ENCODE results near the gene MBNL2. TPM values are rescaled to one million over a fixed set of nuclear protein-coding genes. Genes with fewer than 3 reads are reported as not detected.

MBNL2 gene
- total and polyA plus RNA-seq, 2 of the 13 experiments (the other 11 are each of a cell fraction or from before 2014, with no cell fraction given), result 30.8 to 59.0 TPM

DNA sequence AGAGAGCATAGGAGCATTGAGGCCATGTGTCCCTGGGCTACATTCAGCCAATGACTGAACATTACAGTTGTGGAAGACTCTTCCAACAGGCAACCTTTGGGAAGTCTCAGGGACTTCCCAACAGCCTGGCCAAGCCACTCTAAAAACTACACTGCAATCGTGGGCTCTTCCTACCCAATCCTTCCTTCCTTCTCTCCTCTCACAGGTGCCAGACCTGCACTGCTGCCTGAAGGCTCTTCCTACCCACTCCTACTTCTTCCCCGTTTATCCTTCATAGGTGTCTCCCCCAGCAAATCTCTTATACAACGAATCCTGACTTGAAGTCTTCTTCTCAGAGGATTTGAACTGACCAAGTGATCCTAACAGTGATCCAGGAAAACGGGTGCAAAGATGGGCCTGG lies 47.1 kb upstream of the MBNL2 start (continued):
- TF ChIP-seq, protein P1, sequence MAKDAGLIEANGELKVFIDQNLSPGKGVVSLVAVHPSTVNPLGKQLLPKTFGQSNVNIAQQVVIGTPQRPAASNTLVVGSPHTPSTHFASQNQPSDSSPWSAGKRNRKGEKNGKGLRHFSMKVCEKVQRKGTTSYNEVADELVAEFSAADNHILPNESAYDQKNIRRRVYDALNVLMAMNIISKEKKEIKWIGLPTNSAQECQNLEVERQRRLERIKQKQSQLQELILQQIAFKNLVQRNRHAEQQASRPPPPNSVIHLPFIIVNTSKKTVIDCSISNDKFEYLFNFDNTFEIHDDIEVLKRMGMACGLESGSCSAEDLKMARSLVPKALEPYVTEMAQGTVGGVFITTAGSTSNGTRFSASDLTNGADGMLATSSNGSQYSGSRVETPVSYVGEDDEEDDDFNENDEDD (CRISPR knock-in tag; IDR thresholded peaks at IDR 0.05; ENCODE audit: borderline replicate concordance), result no peak
- TF ChIP-seq, protein P2, sequence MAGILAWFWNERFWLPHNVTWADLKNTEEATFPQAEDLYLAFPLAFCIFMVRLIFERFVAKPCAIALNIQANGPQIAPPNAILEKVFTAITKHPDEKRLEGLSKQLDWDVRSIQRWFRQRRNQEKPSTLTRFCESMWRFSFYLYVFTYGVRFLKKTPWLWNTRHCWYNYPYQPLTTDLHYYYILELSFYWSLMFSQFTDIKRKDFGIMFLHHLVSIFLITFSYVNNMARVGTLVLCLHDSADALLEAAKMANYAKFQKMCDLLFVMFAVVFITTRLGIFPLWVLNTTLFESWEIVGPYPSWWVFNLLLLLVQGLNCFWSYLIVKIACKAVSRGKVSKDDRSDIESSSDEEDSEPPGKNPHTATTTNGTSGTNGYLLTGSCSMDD (CRISPR knock-in tag; IDR thresholded peaks at IDR 0.05), result no peak
- TF ChIP-seq, protein P3, sequence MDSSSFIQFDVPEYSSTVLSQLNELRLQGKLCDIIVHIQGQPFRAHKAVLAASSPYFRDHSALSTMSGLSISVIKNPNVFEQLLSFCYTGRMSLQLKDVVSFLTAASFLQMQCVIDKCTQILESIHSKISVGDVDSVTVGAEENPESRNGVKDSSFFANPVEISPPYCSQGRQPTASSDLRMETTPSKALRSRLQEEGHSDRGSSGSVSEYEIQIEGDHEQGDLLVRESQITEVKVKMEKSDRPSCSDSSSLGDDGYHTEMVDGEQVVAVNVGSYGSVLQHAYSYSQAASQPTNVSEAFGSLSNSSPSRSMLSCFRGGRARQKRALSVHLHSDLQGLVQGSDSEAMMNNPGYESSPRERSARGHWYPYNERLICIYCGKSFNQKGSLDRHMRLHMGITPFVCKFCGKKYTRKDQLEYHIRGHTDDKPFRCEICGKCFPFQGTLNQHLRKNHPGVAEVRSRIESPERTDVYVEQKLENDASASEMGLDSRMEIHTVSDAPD (CRISPR knock-in tag; IDR thresholded peaks at IDR 0.05), result no peak
- TF ChIP-seq XRCC5 (optimal IDR thresholded peaks at IDR 0.05; ENCODE audit: low read length) (no peak), EZH2 (conservative IDR thresholded peaks at IDR 0.05; ENCODE audit: low read depth, low read length) (no peak), NCOA1 (CRISPR knock-in tag; IDR thresholded peaks at IDR 0.05) (no peak), ATF7 (IDR thresholded peaks at IDR 0.05) (no peak), ATF7 (CRISPR knock-in tag; IDR thresholded peaks at IDR 0.05) (no peak), ZSCAN30 (CRISPR knock-in tag; IDR thresholded peaks at IDR 0.05) (no peak), ZNF17 (CRISPR knock-in tag; IDR thresholded peaks at IDR 0.05) (no peak), ZBTB21 (CRISPR knock-in tag; IDR thresholded peaks at IDR 0.05) (no peak), FOXA3 (CRISPR knock-in tag; IDR thresholded peaks at IDR 0.05) (no peak), FOXP1 (IDR thresholded peaks at IDR 0.05) (no peak), FOXP1 (CRISPR knock-in tag; IDR thresholded peaks at IDR 0.05) (no peak), ZNF382 (CRISPR knock-in tag; IDR thresholded peaks at IDR 0.05; ENCODE audit: borderline replicate concordance) (no peak)
